Sigmoid colon (tissue), 4 donors: Measurements from ENCODE around the gene SLC20A1.

ENCODE experiments used
- POLR2AphosphoS5 ChIP-seq, 4 donors: sonication (generic); formaldehyde crosslinking; IDR thresholded peaks; one replicate each; pipeline ENCODE4 v1.6.1; 2017; ENCODE audit warnings: antibody characterized with exemption in 4 of 4
- TF ChIP-seq, protein P1 (sequence below), 4 experiments: fragments of 450-650 bp in 3 of 4; fragments of 200-600 bp in 1 of 4; IDR thresholded peaks; one replicate each; pipeline ENCODE4 v1.5.1; 2016 to 2019; ENCODE audit warnings: antibody characterized with exemption in 4 of 4, mild to moderate bottlenecking in 3 of 4, moderate library complexity in 2 of 4

DNA sequence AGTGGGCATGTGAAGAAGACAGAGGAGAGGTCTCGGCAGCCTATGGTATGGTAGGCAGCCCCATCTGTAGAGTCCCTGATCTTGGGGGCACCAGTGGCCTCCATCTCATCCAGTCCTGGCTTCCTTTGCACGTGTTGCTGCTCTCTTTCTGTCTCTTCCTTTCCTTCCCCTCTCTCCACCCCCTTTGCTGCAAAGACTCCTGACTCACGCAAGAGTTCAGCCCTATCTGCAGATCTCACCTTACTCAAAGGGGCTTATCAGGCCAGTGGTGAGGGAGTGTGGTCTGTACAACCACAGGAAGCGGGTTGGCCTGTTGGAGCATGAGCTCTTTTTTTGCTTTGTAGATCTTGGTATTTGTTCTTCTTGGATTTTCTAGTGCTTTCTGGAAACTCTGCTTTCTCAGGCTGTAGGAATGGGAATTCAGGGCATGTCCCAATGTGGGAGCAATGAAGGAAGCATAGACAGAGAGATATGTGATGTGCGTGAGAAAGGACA is 60.5 kb downstream of the SLC20A1 start:
- TF ChIP-seq POLR2AphosphoS5 (IDR thresholded peaks at IDR 0.05) = no peak
- TF ChIP-seq, protein P1, sequence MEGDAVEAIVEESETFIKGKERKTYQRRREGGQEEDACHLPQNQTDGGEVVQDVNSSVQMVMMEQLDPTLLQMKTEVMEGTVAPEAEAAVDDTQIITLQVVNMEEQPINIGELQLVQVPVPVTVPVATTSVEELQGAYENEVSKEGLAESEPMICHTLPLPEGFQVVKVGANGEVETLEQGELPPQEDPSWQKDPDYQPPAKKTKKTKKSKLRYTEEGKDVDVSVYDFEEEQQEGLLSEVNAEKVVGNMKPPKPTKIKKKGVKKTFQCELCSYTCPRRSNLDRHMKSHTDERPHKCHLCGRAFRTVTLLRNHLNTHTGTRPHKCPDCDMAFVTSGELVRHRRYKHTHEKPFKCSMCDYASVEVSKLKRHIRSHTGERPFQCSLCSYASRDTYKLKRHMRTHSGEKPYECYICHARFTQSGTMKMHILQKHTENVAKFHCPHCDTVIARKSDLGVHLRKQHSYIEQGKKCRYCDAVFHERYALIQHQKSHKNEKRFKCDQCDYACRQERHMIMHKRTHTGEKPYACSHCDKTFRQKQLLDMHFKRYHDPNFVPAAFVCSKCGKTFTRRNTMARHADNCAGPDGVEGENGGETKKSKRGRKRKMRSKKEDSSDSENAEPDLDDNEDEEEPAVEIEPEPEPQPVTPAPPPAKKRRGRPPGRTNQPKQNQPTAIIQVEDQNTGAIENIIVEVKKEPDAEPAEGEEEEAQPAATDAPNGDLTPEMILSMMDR (IDR thresholded peaks at IDR 0.05) = no peak
